Skeletal muscle tissue (tissue), 4 donors: Measurements from ENCODE around the gene STK35. TPM values are rescaled to one million over a fixed set of nuclear protein-coding genes. Genes with fewer than 3 reads are reported as not detected.

Experiments
- H3K27ac ChIP-seq: one replicate; pipeline ENCODE4 v1.7.0; 2013; ENCODE audit warnings: mild to moderate bottlenecking, low read depth, low read length, inconsistent platforms
- H3K27me3 ChIP-seq, 3 donors: one replicate each; pipeline ENCODE4 v1.7.0; 2013; ENCODE audit warnings: low read length in 3 of 3; ENCODE audit not compliant: control insufficient read depth in 3 of 3, insufficient read depth in 3 of 3
- H3K36me3 ChIP-seq, 3 donors: one replicate each; pipeline ENCODE4 v1.7.0; 2013; ENCODE audit warnings: low read length in 3 of 3; ENCODE audit not compliant: control insufficient read depth in 3 of 3, insufficient read depth in 3 of 3
- H3K4me1 ChIP-seq, 3 donors: one replicate each; pipeline ENCODE4 v1.7.0; 2013; ENCODE audit warnings: low read length in 3 of 3, mild to moderate bottlenecking in 3 of 3; ENCODE audit not compliant: control insufficient read depth in 3 of 3, insufficient read depth in 3 of 3
- H3K4me3 ChIP-seq, 3 donors: one replicate each; pipeline ENCODE4 v1.7.0; 2013; ENCODE audit warnings: low read length in 3 of 3
- H3K9ac ChIP-seq, 3 donors: one replicate each; pipeline ENCODE4 v1.7.0; 2013; ENCODE audit warnings: low read length in 3 of 3, mild to moderate bottlenecking in 3 of 3, moderate library complexity in 2 of 3, low read depth in 1 of 3
- H3K9me3 ChIP-seq, 3 donors: one replicate each; pipeline ENCODE4 v1.7.0; 2013; ENCODE audit warnings: low read length in 3 of 3; ENCODE audit not compliant: control insufficient read depth in 3 of 3
- total RNA-seq: library from RNA; depleted of rRNA; stranded (reverse); fragments of >200 nt; gene quantifications from one replicate; pipeline ENCODE4 v1.2.3, GENCODE V29; 2014
- donor health status: Osteomylitis.

STK35 gene
- total RNA-seq, 1 donor from 2014 or later = 7.8 TPM

DNA sequence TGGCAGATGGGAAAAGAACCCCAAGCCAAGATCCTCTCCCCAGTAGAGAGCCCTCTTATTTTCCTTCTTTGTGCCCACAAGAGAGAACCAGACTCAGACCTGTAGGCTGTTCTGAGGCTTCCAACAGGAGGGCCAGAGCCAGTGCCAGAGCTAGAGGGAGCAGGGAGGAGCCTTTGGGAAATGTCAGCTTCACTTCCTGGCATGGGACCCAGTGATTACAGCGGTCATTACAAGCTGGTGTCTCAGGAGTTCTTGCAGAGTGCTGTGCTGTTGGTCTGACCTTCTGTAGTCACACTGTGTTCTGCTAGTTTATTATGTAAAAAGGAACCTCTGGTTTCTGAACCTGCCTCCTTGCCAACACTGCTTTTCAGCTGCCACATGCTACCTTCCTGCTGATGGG is 38.9 kb downstream of the STK35 start:
- H3K4me1 ChIP-seq = peaks cover 41 to 61% (median 54%) of the 10 kb centered on the region in 3 donors
- no peak overlapping the region for H3K27ac ChIP-seq
- no peak overlapping the region for H3K4me3 ChIP-seq
- H3K9ac ChIP-seq = peak overlapping the region in 2 of 3 donors; percentile 22 to 47
- peaks cover 8 to 16% (median 11%) of the 10 kb centered on the region in 3 donors for H3K36me3 ChIP-seq
- H3K27me3 ChIP-seq = no peaks in the 10 kb centered on the region
- no peaks in the 10 kb centered on the region for H3K9me3 ChIP-seq

- no peak overlapping the region for H3K27ac ChIP-seq
- H3K27me3 ChIP-seq = no peaks in the 10 kb centered on the region
- H3K4me1 ChIP-seq = peaks cover 36 to 56% (median 48%) of the 10 kb centered on the region in 3 donors
- no peak overlapping the region for H3K9ac ChIP-seq
- H3K4me3 ChIP-seq = no peak overlapping the region
- peaks cover 18 to 26% (median 23%) of the 10 kb centered on the region in 3 donors for H3K36me3 ChIP-seq
- H3K9me3 ChIP-seq = no peaks in the 10 kb centered on the region
Measured at GRCh38 chr20:2141600-2142575, 40.3 kb downstream of the STK35 start.

DNA sequence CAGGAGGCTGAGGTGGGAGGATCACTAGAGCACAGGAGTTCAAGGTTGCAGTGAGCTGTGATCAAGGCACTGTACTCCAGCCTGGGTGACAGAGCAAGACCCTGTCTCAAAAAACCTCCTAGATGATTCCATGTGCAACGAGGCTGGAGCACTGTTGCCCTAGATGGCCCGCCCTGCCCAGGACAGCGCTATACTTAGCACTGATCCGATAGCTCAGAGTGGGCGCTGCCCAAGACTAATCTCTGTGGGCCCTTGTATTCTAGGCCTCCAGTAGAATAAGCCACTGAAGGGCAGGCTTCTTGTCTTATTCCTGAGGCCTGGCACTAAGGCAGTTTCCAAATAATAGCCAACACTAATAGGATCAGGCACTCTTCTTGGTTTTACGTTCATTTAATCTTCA is 41.0 kb downstream of the STK35 start:
- Histone ChIP-seq H3K9ac (peak overlapping the region in 1 of 3 donors; percentile 28), H3K4me3 (no peak overlapping the region), H3K27me3 (no peaks in the 10 kb centered on the region), H3K36me3 (peaks cover 18 to 29% (median 23%) of the 10 kb centered on the region in 3 donors), H3K9me3 (no peaks in the 10 kb centered on the region), H3K4me1 (peaks cover 36 to 50% (median 47%) of the 10 kb centered on the region in 3 donors), H3K27ac (no peak overlapping the region)

DNA sequence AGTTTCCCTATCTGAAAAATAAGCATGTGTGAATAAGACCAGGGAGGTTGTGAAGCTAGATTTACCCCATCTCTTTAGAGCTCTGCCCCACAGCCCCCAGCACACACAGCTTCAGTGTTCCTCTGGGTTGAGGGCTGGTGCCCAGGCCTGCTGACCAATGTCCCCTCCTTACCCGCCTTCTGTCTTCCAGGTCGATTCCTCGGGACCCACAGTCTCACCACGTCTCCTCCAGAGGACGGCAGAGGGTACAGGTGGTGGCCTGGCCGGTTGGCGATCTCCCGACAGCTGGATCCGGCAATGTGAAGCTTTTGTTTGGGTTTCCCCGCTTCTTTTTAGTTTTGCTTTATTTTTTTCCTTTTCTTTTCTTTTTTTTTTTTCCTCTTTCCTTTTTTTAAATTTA is 42.0 kb downstream of the STK35 start:
- Histone ChIP-seq H3K4me1 (peaks cover 36 to 47% (median 46%) of the 10 kb centered on the region in 3 donors), H3K27ac (no peak overlapping the region), H3K9ac (no peak overlapping the region), H3K36me3 (peaks cover 21 to 32% (median 23%) of the 10 kb centered on the region in 3 donors), H3K4me3 (no peak overlapping the region), H3K9me3 (no peaks in the 10 kb centered on the region), H3K27me3 (no peaks in the 10 kb centered on the region)

- Histone ChIP-seq H3K4me3 (no peak overlapping the region), H3K36me3 (peaks cover 23 to 34% (median 26%) of the 10 kb centered on the region in 3 donors), H3K27ac (no peak overlapping the region), H3K4me1 (peaks cover 25 to 35% (median 33%) of the 10 kb centered on the region in 3 donors), H3K27me3 (no peaks in the 10 kb centered on the region), H3K9me3 (no peaks in the 10 kb centered on the region), H3K9ac (no peak overlapping the region)
Measured at GRCh38 chr20:2144850-2145249, 43.2 kb downstream of the STK35 start.

DNA sequence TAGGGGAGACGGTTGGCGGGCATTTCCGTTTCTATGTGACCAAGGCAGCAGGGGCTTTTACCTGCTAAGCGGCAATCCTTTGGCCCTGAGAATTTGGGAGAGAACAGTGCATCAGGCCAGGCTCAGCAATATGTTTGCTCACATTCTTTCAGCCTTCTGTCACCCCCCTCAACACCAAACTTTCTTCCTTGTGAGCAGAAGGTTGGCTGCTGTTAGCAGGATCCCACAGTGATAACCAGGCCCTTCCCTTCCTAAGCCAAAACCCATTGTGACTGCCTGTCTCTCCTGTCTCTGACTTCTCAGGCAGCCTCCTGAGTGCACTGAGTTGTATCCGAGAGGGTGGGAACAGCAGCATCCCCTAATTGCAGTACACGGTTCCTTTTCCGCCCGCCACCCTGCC is 43.7 kb downstream of the STK35 start:
- Histone ChIP-seq H3K36me3 (peaks cover 23 to 34% (median 26%) of the 10 kb centered on the region in 3 donors), H3K4me3 (no peak overlapping the region), H3K9me3 (no peaks in the 10 kb centered on the region), H3K27me3 (no peaks in the 10 kb centered on the region), H3K27ac (no peak overlapping the region), H3K9ac (no peak overlapping the region), H3K4me1 (peaks cover 20 to 30% (median 28%) of the 10 kb centered on the region in 3 donors)

- Histone ChIP-seq H3K4me1 (peaks cover 15 to 21% (median 19%) of the 10 kb centered on the region in 3 donors), H3K27ac (no peak overlapping the region), H3K4me3 (no peak overlapping the region), H3K27me3 (no peaks in the 10 kb centered on the region), H3K36me3 (peaks cover 23 to 34% (median 26%) of the 10 kb centered on the region in 3 donors), H3K9ac (no peak overlapping the region), H3K9me3 (no peaks in the 10 kb centered on the region)
Measured at GRCh38 chr20:2146080-2146867, 44.6 kb downstream of the STK35 start.

DNA sequence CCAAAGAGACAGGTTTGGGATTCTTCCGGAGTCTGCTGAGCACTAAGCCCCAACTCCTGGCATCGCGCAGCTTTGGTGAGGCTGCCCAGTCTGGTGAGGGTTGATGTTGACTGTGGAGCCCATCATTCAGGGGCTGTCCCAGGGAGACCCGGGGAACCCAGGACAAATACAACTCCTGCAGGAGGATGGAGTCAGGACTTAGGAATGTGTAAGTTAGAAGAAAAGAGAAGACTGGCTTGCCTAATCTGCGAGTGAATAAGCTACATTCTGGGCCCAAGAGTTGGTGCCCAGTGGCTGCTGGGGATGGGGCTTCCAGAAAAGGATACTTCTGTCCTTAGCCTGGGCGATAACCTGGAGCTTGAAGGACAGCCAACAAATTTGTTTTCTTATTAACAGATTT is 47.9 kb downstream of the STK35 start:
- no peaks in the 10 kb centered on the region for H3K27me3 ChIP-seq
- H3K4me1 ChIP-seq = peaks cover 0 to 5% (median 3%) of the 10 kb centered on the region in 3 donors
- no peak overlapping the region for H3K9ac ChIP-seq
- H3K27ac ChIP-seq = no peak overlapping the region
- H3K4me3 ChIP-seq = no peak overlapping the region
- no peaks in the 10 kb centered on the region for H3K9me3 ChIP-seq
- H3K36me3 ChIP-seq = peaks cover 20 to 29% (median 23%) of the 10 kb centered on the region in 3 donors

DNA sequence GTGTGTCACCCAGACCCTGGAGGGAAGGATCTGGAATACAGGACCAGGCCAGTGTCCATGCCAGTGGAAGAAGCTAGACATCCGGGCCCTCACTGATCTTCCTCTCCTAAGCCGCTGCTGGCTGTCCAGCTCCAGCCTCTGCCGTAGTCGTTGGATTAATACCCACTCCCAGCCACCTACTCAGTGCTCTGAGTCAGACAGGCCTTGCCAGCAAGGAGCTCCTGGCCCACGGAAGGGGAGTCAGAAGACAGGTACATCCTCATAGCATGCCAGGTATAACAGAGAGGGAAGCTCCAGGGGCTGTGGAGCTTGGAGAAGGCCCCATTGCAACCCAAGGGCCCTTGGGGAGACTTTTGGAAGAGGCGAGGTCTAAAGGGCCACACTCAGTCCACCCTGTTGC is 49.0 kb downstream of the STK35 start:
- H3K27me3 ChIP-seq = no peaks in the 10 kb centered on the region
- H3K9me3 ChIP-seq = no peaks in the 10 kb centered on the region
- peaks cover 11 to 18% (median 18%) of the 10 kb centered on the region in 3 donors for H3K36me3 ChIP-seq
- peaks cover 0 to 5% (median 3%) of the 10 kb centered on the region in 3 donors for H3K4me1 ChIP-seq
- no peak overlapping the region for H3K9ac ChIP-seq
- no peak overlapping the region for H3K27ac ChIP-seq
- H3K4me3 ChIP-seq = no peak overlapping the region
